DMS 273 treated with DMSO at 0.1 percent for 48 hours (cell line): ENCODE data around the gene CREB3L1.

Source experiments
- DNase-seq: peaks from one replicate; lab custom pipeline; 2025; lab: John Stamatoyannopoulos, UW

Gene CREB3L1

GRCh38 chr11:46364791-46365190, 87.3 kb downstream of the CREB3L1 start:
- no peak for DNase-seq

- DNase-seq: no peak
Measured at GRCh38 chr11:46366260-46366659, 88.8 kb downstream of the CREB3L1 start.

- DNase-seq: no peak
Measured at GRCh38 chr11:46366661-46367161, 89.2 kb downstream of the CREB3L1 start.

- DNase-seq: peak; percentile 72
Measured at GRCh38 chr11:46367244-46367915, 89.9 kb downstream of the CREB3L1 start.

- DNase-seq: no peak
Measured at GRCh38 chr11:46367916-46368267, 90.4 kb downstream of the CREB3L1 start.

GRCh38 chr11:46369458-46370152, 92.1 kb downstream of the CREB3L1 start:
- DNase-seq: no peak

- DNase-seq: no peak
Measured at GRCh38 chr11:46370253-46370652, 92.8 kb downstream of the CREB3L1 start.
